Measurements from ENCODE around the gene PRSS23. TPM values are rescaled to one million over a fixed set of nuclear protein-coding genes. Genes with fewer than 3 reads are reported as not detected.

Gene PRSS23
- total and polyA plus RNA-seq, 10 of the 15 experiments (the other 5 are each of a cell fraction or from before 2014, with no cell fraction given) = 0.03 to 0.39 (median 0.16) TPM; not detected in 5

DNA sequence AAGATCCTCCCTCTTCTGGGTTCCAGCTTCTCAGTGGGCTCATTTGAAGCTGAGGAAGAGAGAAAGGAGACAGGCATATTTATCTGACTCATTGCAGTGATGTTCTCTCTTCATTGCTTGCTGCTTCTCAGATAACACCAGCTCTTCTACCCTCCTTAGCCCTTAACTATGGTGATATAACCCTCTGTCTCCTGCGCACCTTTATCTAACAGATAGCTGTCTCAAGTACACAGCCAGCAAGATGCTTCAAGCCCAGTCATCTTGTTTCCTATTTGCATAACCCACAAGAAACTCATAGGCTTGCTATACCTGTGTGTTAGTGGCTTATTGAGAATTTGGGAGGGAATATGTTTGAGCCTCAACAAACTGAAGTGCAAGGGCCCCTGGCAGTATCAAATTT is 12.6 kb downstream of the PRSS23 start:
- Histone ChIP-seq H3K4me1 (ENCODE audit: control insufficient read depth, insufficient read depth, low read length) (no peaks in the 10 kb centered on the region), H3K4me3 (no peak overlapping the region), H3K27me3 (replicated peaks in 1 of 2; ENCODE audit: control insufficient read depth in 2 of 2, insufficient read depth in 2 of 2, low read length in 1 of 2) (no peaks in the 10 kb centered on the region; a peak in 2 of 4 replicates), H2AFZ (ENCODE audit: control insufficient read depth, low read depth, low read length) (no peak overlapping the region), H3K36me3 (ENCODE audit: control insufficient read depth in 2 of 2, insufficient read depth in 2 of 2, low read length in 1 of 2) (no peaks in the 10 kb centered on the region), H3K4me2 (ENCODE audit: control insufficient read depth, insufficient read depth) (no peak overlapping the region), H4K20me1 (ENCODE audit: control insufficient read depth, insufficient read depth) (no peaks in the 10 kb centered on the region), H3K9ac (ENCODE audit: control insufficient read depth, insufficient read depth, low read length) (no peak overlapping the region), H3K79me2 (ENCODE audit: control insufficient read depth, insufficient read depth, low read length) (no peaks in the 10 kb centered on the region), H3K27ac (ENCODE audit: control insufficient read depth, insufficient read depth) (no peak overlapping the region), H3K9me3 (replicated peaks; ENCODE audit: control insufficient read depth, insufficient read depth, low read length) (no peaks in the 10 kb centered on the region)
- TF ChIP-seq IKZF2 (IDR thresholded peaks at IDR 0.05) (no peak), IRF3 (IDR thresholded peaks at IDR 0.05) (no peak), USF2 (IDR thresholded peaks at IDR 0.05; ENCODE audit: borderline replicate concordance, low read depth, low read length) (no peak), HSF1 (IDR thresholded peaks at IDR 0.05; ENCODE audit: low read depth, low read length) (no peak), RAD21 (IDR thresholded peaks at IDR 0.05; ENCODE audit: insufficient read depth, low read depth, low read length) (no peak), ETV6 (conservative IDR thresholded peaks at IDR 0.05 in 1 of 2, IDR thresholded peaks at IDR 0.05 in 1 of 2; ENCODE audit: borderline replicate concordance in 1 of 2, low read depth in 1 of 2) (no peak), EZH2 (IDR thresholded peaks at IDR 0.05; ENCODE audit: borderline replicate concordance, control insufficient read depth, low read depth, low read length) (no peak)
- FAIRE-seq = no peak
- SMC1A ChIA-PET (ENCODE audit: uncharacterized antibody, unreplicated experiment) = interaction anchor here (0.6 kb wide), 1 partner anchor 12 kb away, joined by 3 read pairs; no protein-coding TSS in a partner anchor
- POLR2A ChIA-PET = interaction anchor here (0.6 kb wide), 1 partner anchor 356 kb away, joined by 3 read pairs; no protein-coding TSS in a partner anchor
- peak; percentile 59 for ATAC-seq
- no peak for DNase-seq (ENCODE audit: low read depth, low spot score)
- RAD21 ChIA-PET (ENCODE audit: unreplicated experiment) = interaction anchor here (0.9 kb wide), 1 partner anchor 355 kb away, joined by 4 read pairs; no protein-coding TSS in a partner anchor
- intact Hi-C loops (cut with micrococcal nuclease; ENCODE audit: unreplicated experiment) = no loop called here
- BruUV-seq (replicated peaks) = no TSS peak
- in situ Hi-C loops (cut with MboI) = loop anchor here (10.0 to 25.0 kb wide), 3 partner anchors 198 to 1226 kb away; partner anchors contain the start of gene CCDC83
- 0% methylated on average over 1 of the region's 1 CpG for WGBS (ENCODE audit: insufficient coverage, insufficient replicate concordance, low lambda C conversion rate, missing lambda C conversion rate)
- CTCF ChIA-PET = interaction anchor here (0.6 to 1.9 kb wide), 5 partner anchors 14 to 358 kb away, joined by 3 to 8 read pairs (median 4); no protein-coding TSS in a partner anchor
